ENCODE measurements around the gene CITED4.

CITED4 gene

GRCh38 chr1:40887652-40888051, 25.5 kb upstream of the CITED4 start:
- no peak for TF ChIP-seq CTCF (IDR thresholded peaks at IDR 0.05; ENCODE audit: low read depth, low read length, missing control alignments)
- no peak overlapping the region for H3K4me3 ChIP-seq (replicated peaks; ENCODE audit: low read depth, low read length)
- no peak for DNase-seq (ENCODE audit: extremely low read depth, low read depth)

GRCh38 chr1:40887012-40887378, 24.8 kb upstream of the CITED4 start:
- DNase-seq (ENCODE audit: extremely low read depth, low read depth), result no peak
- H3K4me3 ChIP-seq (replicated peaks; ENCODE audit: low read depth, low read length), result no peak overlapping the region
- TF ChIP-seq CTCF (IDR thresholded peaks at IDR 0.05; ENCODE audit: low read depth, low read length, missing control alignments), result no peak

- H3K4me3 ChIP-seq (replicated peaks; ENCODE audit: low read depth, low read length), result no peak overlapping the region
- DNase-seq (ENCODE audit: extremely low read depth, low read depth), result no peak
- no peak for TF ChIP-seq CTCF (IDR thresholded peaks at IDR 0.05; ENCODE audit: low read depth, low read length, missing control alignments)
These were observed 24.3 kb upstream of the CITED4 start for GRCh38 chr1:40886318-40887011.

- no peak for TF ChIP-seq CTCF (IDR thresholded peaks at IDR 0.05; ENCODE audit: low read depth, low read length, missing control alignments)
- H3K4me3 ChIP-seq (replicated peaks; ENCODE audit: low read depth, low read length), result no peak overlapping the region
- DNase-seq (ENCODE audit: extremely low read depth, low read depth), result no peak
These were observed 22.1 kb upstream of the CITED4 start for GRCh38 chr1:40884055-40884795.

- TF ChIP-seq CTCF (IDR thresholded peaks at IDR 0.05; ENCODE audit: low read depth, low read length, missing control alignments), result no peak
- no peak overlapping the region for H3K4me3 ChIP-seq (replicated peaks; ENCODE audit: low read depth, low read length)
- no peak for DNase-seq (ENCODE audit: extremely low read depth, low read depth)
These were observed 18.8 kb upstream of the CITED4 start for GRCh38 chr1:40880813-40881549.

- no peak for DNase-seq (ENCODE audit: extremely low read depth, low read depth)
- TF ChIP-seq CTCF (IDR thresholded peaks at IDR 0.05; ENCODE audit: low read depth, low read length, missing control alignments), result no peak
These were observed 17.5 kb upstream of the CITED4 start for GRCh38 chr1:40879482-40880175.

More at GRCh38 chr1:40879482-40880175, 17.5 kb upstream of the CITED4 start:
- no peak overlapping the region for H3K4me3 ChIP-seq (replicated peaks; ENCODE audit: low read depth, low read length)
